A673 (cell line): ENCODE measurements around the gene BRD4.
"Not testable (repeated sequence)": the region's sequence is repeated elsewhere in the genome, so short reads cannot be mapped to it uniquely, and the experiment has no call there.

ENCODE experiments used
- EZH2 ChIP-seq: fragments of 200-600 bp; sonication (generic); IDR thresholded peaks from 2 replicates; pipeline ENCODE4 v1.6.1; 2017; ENCODE audit warnings: borderline replicate concordance, low read depth, mild to moderate bottlenecking, mixed read lengths, antibody characterized with exemption, low read length; ENCODE audit not compliant: poor library complexity, severe bottlenecking
- TF ChIP-seq, protein P1 (sequence below): fragments of 300-800, 200-600 bp; sonication (generic); conservative IDR thresholded peaks from 2 replicates; pipeline ENCODE4 v1.5.1; 2017; ENCODE audit warnings: low read depth, mild to moderate bottlenecking, antibody characterized with exemption, low read length, moderate library complexity, mixed read lengths

GRCh38 chr19:15352535-15352934, 20.2 kb upstream of the BRD4 start:
- TF ChIP-seq, protein P1, sequence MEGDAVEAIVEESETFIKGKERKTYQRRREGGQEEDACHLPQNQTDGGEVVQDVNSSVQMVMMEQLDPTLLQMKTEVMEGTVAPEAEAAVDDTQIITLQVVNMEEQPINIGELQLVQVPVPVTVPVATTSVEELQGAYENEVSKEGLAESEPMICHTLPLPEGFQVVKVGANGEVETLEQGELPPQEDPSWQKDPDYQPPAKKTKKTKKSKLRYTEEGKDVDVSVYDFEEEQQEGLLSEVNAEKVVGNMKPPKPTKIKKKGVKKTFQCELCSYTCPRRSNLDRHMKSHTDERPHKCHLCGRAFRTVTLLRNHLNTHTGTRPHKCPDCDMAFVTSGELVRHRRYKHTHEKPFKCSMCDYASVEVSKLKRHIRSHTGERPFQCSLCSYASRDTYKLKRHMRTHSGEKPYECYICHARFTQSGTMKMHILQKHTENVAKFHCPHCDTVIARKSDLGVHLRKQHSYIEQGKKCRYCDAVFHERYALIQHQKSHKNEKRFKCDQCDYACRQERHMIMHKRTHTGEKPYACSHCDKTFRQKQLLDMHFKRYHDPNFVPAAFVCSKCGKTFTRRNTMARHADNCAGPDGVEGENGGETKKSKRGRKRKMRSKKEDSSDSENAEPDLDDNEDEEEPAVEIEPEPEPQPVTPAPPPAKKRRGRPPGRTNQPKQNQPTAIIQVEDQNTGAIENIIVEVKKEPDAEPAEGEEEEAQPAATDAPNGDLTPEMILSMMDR, result not testable (repeated sequence)
- not testable (repeated sequence) for TF ChIP-seq EZH2
